Tibial nerve (tissue), 3 donors: ENCODE measurements around the gene LTC4S.

Source experiments
- CTCF ChIP-seq, 5 experiments: fragments of 200-600 bp in 3 of 5; fragments of 450-650 bp in 2 of 5; sonication (generic) in 3 of 5; IDR thresholded peaks; one replicate each; pipeline ENCODE4 v1.5.1; 2016 to 2019; ENCODE audit warnings: antibody characterized with exemption in 5 of 5, mild to moderate bottlenecking in 3 of 5, moderate library complexity in 2 of 5
- POLR2A ChIP-seq, 2 donors: fragments of 450-650 bp; IDR thresholded peaks; one replicate each; pipeline ENCODE4 v1.6.1; 2017; ENCODE audit warnings: antibody characterized with exemption in 2 of 2, mild to moderate bottlenecking in 2 of 2, moderate library complexity in 2 of 2

- no peak for TF ChIP-seq CTCF (IDR thresholded peaks at IDR 0.05)
- no peak for TF ChIP-seq POLR2A (IDR thresholded peaks at IDR 0.05)
These were observed 26.9 kb upstream of the LTC4S start for GRCh38 chr5:179766726-179767455.
